Karpas-422 (cell line): ENCODE measurements around the gene TBC1D4. TPM values are rescaled to one million over a fixed set of nuclear protein-coding genes. Genes with fewer than 3 reads are reported as not detected.

Experiments
- DNase-seq: peaks from one replicate; pipeline ENCODE4 v3.0.0-alpha.2; 2015
- H2AFZ ChIP-seq: fragments of 200-600 bp; sonication (generic); 2 replicates; pipeline ENCODE4 v1.6.1; 2014; ENCODE audit warnings: antibody characterized with exemption, low read length, mixed read lengths
- H3K27ac ChIP-seq: fragments of 200-600 bp; sonication (generic); 2 replicates; pipeline ENCODE4 v1.5.1; 2014; ENCODE audit warnings: mild to moderate bottlenecking, low read length, moderate library complexity
- H3K27me3 ChIP-seq: fragments of 200-600 bp; sonication (generic); 2 replicates; pipeline ENCODE4 v1.6.1; 2014; ENCODE audit warnings: low read length, mixed read lengths
- H3K36me3 ChIP-seq: fragments of 200-600 bp; sonication (generic); 2 replicates; pipeline ENCODE4 v1.6.1; 2014; ENCODE audit warnings: low read length, mixed read lengths; ENCODE audit not compliant: insufficient read depth
- H3K4me1 ChIP-seq: fragments of 200-600 bp; sonication (generic); 2 replicates; pipeline ENCODE4 v1.6.1; 2014; ENCODE audit warnings: mild to moderate bottlenecking, low read length, mixed read lengths
- H3K4me2 ChIP-seq: fragments of 200-600 bp; sonication (generic); 2 replicates; pipeline ENCODE4 v1.6.1; 2014; ENCODE audit warnings: low read length, low read depth, mild to moderate bottlenecking; ENCODE audit not compliant: poor library complexity, severe bottlenecking
- H3K4me3 ChIP-seq: fragments of 200-600 bp; sonication (generic); 2 replicates; pipeline ENCODE4 v1.5.1; 2014; ENCODE audit warnings: mild to moderate bottlenecking, antibody characterized with exemption, low read length, mixed read lengths
- H3K79me2 ChIP-seq: fragments of 200-600 bp; sonication (generic); 2 replicates; pipeline ENCODE4 v1.6.1; 2014; ENCODE audit warnings: mild to moderate bottlenecking, low read length, mixed read lengths
- H3K9ac ChIP-seq: fragments of 200-600 bp; sonication (generic); 2 replicates; pipeline ENCODE4 v1.6.0; 2014; ENCODE audit warnings: low read length
- H3K9me2 ChIP-seq: fragments of 200-600 bp; sonication (generic), shearing (Covaris generic); replicated peaks from 2 replicates; pipeline ENCODE4 v1.6.0; 2014; ENCODE audit warnings: mild to moderate bottlenecking, low read length, moderate library complexity; ENCODE audit not compliant: insufficient read depth
- H3K9me3 ChIP-seq: fragments of 300-700, 200-600 bp; sonication (generic); 2 replicates; pipeline ENCODE4 v1.6.1; 2014; ENCODE audit warnings: low read length, mixed read lengths
- H4K20me1 ChIP-seq: fragments of 200-600 bp; sonication (generic); 2 replicates; pipeline ENCODE4 v1.6.1; 2014; ENCODE audit warnings: mild to moderate bottlenecking, antibody characterized with exemption, low read length, low read depth; ENCODE audit not compliant: insufficient read depth
- total RNA-seq: library from RNA; depleted of rRNA; stranded (reverse); fragments of >200 nt; shearing (Covaris generic); gene quantifications from 2 replicates; pipeline ENCODE4 v1.2.3, GENCODE V29; 2014; ENCODE audit warnings: low replicate concordance

Gene TBC1D4
- total RNA-seq, 1 experiment from 2014 or later: 4.0 TPM

DNA sequence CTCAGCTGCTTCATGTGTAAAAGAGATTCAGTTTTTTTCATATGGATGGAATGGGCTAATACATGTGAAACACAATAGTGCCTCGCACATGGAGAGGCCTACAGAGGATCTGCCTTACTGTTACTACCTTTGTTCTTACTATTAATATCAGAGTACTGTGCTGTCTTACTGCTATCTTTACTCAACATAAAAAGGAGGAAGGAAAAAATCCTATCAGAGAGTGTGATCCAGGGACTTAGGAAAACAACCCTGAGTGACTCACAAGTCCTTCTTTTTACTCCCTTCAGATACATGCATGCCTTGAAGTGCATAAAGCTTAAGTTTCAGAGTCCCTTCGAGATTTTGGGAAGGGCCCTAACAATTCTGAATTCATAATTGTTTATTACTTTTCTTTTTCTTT, 136.8 kb downstream of the TBC1D4 start:
- Histone ChIP-seq H3K4me2 (no peak overlapping the region), H3K27ac (no peak overlapping the region), H3K4me1 (no peaks in the 10 kb centered on the region), H3K36me3 (no peaks in the 10 kb centered on the region), H3K79me2 (no peaks in the 10 kb centered on the region), H3K9me3 (no peaks in the 10 kb centered on the region), H3K9me2 (no peaks in the 10 kb centered on the region), H3K4me3 (no peak overlapping the region), H3K27me3 (no peaks in the 10 kb centered on the region), H3K9ac (no peak overlapping the region), H2AFZ (no peak overlapping the region), H4K20me1 (no peaks in the 10 kb centered on the region)
- no peak for DNase-seq

DNA sequence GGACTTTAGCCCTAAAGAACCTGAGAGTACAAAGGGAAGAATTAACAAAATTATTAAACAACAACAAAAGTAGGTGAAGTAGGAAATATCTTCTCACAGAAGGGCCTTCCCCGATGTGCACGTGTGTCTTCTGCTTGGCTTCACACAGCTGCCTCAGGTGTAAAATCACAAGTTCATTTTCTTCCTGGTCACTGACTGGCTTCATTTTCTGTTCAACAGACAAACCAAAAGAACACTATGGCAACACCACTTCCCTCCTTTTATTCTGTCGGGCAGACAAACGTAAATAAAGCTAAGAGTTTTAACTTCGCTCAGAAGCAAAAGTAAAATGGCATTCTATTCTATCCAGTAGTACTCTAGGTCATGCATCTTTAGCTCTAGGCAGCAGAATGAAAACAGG, 140.9 kb downstream of the TBC1D4 start:
- no peaks in the 10 kb centered on the region for H3K79me2 ChIP-seq
- H3K9me3 ChIP-seq: no peaks in the 10 kb centered on the region
- no peak overlapping the region for H2AFZ ChIP-seq
- H3K27me3 ChIP-seq: no peaks in the 10 kb centered on the region
- no peak overlapping the region for H3K9ac ChIP-seq
- no peak overlapping the region for H3K4me3 ChIP-seq
- H3K4me1 ChIP-seq: no peaks in the 10 kb centered on the region
- no peak overlapping the region for H3K4me2 ChIP-seq
- H3K36me3 ChIP-seq: no peaks in the 10 kb centered on the region
- DNase-seq: no peak
- no peaks in the 10 kb centered on the region for H3K9me2 ChIP-seq
- H3K27ac ChIP-seq: no peak overlapping the region
- H4K20me1 ChIP-seq: no peaks in the 10 kb centered on the region

DNA sequence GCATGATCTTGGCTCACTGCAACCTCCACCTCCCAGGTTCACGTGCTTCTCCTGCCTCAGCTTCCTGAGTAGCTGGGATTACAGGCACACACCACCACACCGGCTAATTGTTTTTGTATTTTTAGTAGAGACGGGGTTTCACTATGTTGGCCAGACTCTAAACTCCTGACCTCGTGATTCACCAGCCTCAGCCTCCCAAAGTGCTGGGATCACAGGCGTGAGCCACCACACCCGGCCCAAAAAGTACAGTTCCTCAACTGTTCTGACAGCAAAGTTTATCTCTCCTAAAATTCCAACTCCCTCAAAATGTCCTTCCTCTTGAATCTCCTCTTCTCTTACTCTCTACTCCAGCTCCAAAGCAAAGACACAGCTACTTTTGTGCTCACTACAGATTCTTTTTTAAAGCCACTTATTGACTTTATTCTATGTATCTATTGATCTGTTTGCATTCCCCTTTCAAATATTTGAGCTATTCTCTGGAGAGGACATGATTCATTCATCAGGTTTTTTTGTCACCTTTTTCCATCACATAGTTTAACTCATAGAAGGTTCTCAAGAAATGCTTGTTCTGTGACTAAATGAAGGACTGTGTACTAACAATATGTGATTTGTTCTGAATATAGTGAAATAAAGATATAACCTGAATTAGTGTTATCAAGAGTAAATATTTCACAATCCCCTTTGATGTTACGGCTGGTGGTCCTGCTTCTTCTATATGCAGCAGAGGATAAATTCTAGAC, 142.2 kb downstream of the TBC1D4 start:
- H3K4me3 ChIP-seq: no peak overlapping the region
- H4K20me1 ChIP-seq: no peaks in the 10 kb centered on the region
- H3K9ac ChIP-seq: no peak overlapping the region
- H3K36me3 ChIP-seq: no peaks in the 10 kb centered on the region
- no peak overlapping the region for H3K27ac ChIP-seq
- H3K9me2 ChIP-seq: no peaks in the 10 kb centered on the region
- H3K9me3 ChIP-seq: no peaks in the 10 kb centered on the region
- no peaks in the 10 kb centered on the region for H3K4me1 ChIP-seq
- no peak overlapping the region for H3K4me2 ChIP-seq
- H3K79me2 ChIP-seq: no peaks in the 10 kb centered on the region
- H2AFZ ChIP-seq: no peak overlapping the region
- DNase-seq: no peak
- H3K27me3 ChIP-seq: no peaks in the 10 kb centered on the region

DNA sequence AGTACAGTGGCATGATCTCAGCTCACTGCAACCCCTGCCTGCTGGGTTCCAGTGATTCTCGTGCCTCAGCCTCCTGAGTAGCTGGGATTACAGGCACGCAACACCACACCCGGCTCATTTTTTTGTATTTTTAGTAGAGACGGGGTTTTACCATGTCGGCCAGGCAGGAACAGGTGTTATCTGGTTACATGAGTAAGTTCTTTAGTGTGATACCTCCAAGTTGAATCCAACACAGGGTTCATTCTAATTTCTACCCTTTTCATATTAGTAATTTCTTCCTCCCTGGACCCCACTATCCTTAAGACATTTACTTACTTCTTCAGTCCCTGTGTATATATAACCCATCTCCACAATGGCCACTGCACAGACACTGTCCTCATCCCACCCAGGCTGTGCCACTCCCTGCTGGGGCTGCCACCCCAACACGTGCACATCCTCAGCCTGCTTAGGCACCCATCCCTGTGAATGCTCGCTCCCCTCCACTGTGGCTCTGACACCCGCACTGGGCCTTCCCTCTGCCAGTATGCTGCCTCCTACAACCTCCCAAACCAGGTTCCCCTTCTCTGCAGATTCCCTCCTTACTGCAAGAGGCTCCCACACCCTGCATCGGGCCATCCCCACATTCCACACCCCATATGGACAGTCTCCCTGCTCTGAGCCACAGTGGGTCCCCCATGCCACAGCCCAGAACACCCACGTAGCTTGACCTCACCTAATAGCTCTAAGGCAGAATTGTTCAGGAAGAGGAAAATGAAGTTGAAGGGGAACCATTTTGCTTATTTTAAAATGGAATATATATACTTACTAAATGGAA, 147.1 kb downstream of the TBC1D4 start:
- Histone ChIP-seq H3K9ac (no peak overlapping the region), H3K27me3 (no peaks in the 10 kb centered on the region)

DNA sequence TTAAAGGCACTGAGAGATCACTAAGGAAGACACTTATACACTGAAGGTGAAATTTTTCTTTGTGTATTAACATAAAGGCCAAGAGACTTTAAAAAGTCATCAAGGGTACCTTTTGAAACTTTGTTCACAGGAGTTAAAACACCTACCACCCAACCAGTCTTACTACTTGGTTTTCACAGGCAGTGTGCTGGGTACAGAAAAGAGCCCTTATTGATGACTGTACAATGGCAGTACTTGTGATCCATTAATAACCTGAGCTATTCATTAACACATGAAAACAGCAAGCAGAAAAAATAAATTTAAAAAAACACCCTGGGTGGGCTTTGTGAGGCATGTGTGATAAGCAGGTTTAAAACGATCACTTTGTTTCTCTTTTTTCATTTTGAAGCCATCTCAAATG, 148.9 kb downstream of the TBC1D4 start:
- Histone ChIP-seq H3K4me1 (no peaks in the 10 kb centered on the region), H2AFZ (no peak overlapping the region), H3K27me3 (no peaks in the 10 kb centered on the region), H3K9me3 (no peaks in the 10 kb centered on the region), H3K79me2 (no peaks in the 10 kb centered on the region), H3K4me3 (no peak overlapping the region), H3K9ac (no peak overlapping the region), H3K9me2 (no peaks in the 10 kb centered on the region), H3K36me3 (no peaks in the 10 kb centered on the region), H4K20me1 (no peaks in the 10 kb centered on the region), H3K27ac (no peak overlapping the region), H3K4me2 (no peak overlapping the region)
- DNase-seq: no peak

More for the DNA sequence above, 147.1 kb downstream of the TBC1D4 start:
- H3K4me2 ChIP-seq: no peak overlapping the region
- no peak overlapping the region for H3K27ac ChIP-seq
- H3K9me3 ChIP-seq: no peaks in the 10 kb centered on the region
- H2AFZ ChIP-seq: no peak overlapping the region
- no peak overlapping the region for H3K4me3 ChIP-seq
- H3K36me3 ChIP-seq: no peaks in the 10 kb centered on the region
- H3K9me2 ChIP-seq: no peaks in the 10 kb centered on the region
- no peaks in the 10 kb centered on the region for H3K79me2 ChIP-seq
- no peak for DNase-seq
- no peaks in the 10 kb centered on the region for H3K4me1 ChIP-seq
- H4K20me1 ChIP-seq: no peaks in the 10 kb centered on the region

DNA sequence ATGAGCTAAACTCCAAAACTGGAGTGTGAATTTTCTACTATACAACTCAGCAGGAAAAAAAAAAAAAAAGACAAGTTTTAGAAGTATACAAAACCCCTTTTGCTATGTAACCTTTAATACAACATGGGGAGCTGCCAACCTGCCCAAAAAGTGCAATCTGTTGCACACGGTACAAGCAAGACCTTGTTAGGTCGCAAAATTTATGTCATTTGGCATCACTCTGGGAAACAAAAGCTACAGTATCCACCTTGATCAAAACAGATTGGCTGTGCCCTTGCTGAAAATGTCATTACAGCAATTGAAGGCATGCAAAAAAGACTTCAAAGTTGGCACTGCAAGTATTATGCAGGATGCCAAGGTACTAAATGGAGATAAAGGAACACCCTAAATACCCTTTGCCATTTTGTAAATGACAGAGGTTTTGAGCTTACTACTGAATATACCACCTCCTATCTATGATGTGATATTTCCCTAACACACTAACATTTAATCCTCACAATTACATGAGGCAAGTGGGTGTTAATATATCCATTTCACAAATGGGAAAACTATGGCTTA, 150.1 kb downstream of the TBC1D4 start:
- DNase-seq: no peak
- H3K9ac ChIP-seq: no peak overlapping the region
- H3K4me1 ChIP-seq: no peaks in the 10 kb centered on the region

DNA sequence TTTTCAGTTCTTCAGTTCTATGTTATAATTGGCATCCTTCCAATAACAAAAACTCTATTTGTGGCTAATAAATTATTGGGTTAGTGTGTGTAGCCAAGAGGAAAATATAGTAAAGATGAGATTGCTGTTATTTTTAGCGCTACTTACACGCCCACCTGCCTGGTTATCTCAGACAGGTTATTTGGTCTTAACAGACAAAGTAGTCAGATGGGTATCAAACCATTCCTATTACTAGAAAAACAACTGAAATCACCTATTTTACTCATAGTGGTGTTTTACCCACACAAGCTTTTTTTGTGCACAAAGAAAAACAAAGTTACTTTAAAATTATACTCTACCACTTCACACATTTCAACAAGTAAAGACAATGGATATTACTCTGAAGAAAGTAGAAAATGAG, 151.2 kb downstream of the TBC1D4 start:
- H3K4me3 ChIP-seq: no peak overlapping the region
- no peak overlapping the region for H2AFZ ChIP-seq
- H3K9ac ChIP-seq: no peak overlapping the region
- H3K36me3 ChIP-seq: no peaks in the 10 kb centered on the region
- H3K4me1 ChIP-seq: no peaks in the 10 kb centered on the region
- H3K9me2 ChIP-seq: no peaks in the 10 kb centered on the region
- H3K27me3 ChIP-seq: no peaks in the 10 kb centered on the region
- H4K20me1 ChIP-seq: no peaks in the 10 kb centered on the region
- no peak overlapping the region for H3K27ac ChIP-seq
- no peaks in the 10 kb centered on the region for H3K79me2 ChIP-seq
- DNase-seq: no peak
- no peak overlapping the region for H3K4me2 ChIP-seq
- no peaks in the 10 kb centered on the region for H3K9me3 ChIP-seq

More for the DNA sequence above, 150.1 kb downstream of the TBC1D4 start:
- H4K20me1 ChIP-seq: no peaks in the 10 kb centered on the region
- no peak overlapping the region for H2AFZ ChIP-seq
- H3K36me3 ChIP-seq: no peaks in the 10 kb centered on the region
- H3K4me3 ChIP-seq: no peak overlapping the region
- no peaks in the 10 kb centered on the region for H3K27me3 ChIP-seq
- H3K9me2 ChIP-seq: no peaks in the 10 kb centered on the region
- H3K9me3 ChIP-seq: no peaks in the 10 kb centered on the region
- H3K27ac ChIP-seq: no peak overlapping the region
- no peaks in the 10 kb centered on the region for H3K79me2 ChIP-seq
- no peak overlapping the region for H3K4me2 ChIP-seq

DNA sequence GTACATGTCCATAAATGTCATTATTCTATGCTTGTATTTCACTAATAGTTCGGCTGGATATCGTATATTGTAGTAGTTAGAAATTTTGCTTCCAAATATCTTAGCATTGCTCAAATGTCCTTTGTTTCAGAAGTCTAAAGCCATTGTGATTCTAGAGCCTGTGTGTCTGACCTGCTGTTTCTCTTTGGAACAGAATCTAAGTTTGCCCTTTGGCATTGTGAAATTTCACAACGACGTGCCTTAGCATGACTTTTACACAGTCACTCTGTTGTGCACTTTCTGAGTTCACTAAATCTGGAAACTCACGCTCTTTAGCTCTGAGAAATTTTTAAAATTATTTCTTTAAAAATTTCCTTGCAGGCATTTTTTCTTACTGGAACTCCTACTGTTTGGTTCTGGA, 152.2 kb downstream of the TBC1D4 start:
- Histone ChIP-seq H3K27ac (no peak overlapping the region), H3K9me2 (no peaks in the 10 kb centered on the region), H3K9me3 (no peaks in the 10 kb centered on the region), H4K20me1 (no peaks in the 10 kb centered on the region), H3K27me3 (no peaks in the 10 kb centered on the region), H3K36me3 (no peaks in the 10 kb centered on the region), H3K4me2 (no peak overlapping the region), H2AFZ (no peak overlapping the region), H3K79me2 (no peaks in the 10 kb centered on the region), H3K9ac (no peak overlapping the region), H3K4me3 (no peak overlapping the region), H3K4me1 (no peaks in the 10 kb centered on the region)
- DNase-seq: no peak
